Prostate gland (tissue), 2 donors: ENCODE measurements around the gene MDFIC.

Experiments
- CTCF ChIP-seq, 4 experiments: fragments of 200-600 bp in 2 of 4; fragments of 450-650 bp in 2 of 4; sonication (generic) in 2 of 4; IDR thresholded peaks; 1 replicate in 3 of 4; 2 replicates in 1 of 4; pipeline ENCODE4 v1.5.1; 2016 to 2019; ENCODE audit warnings: antibody characterized with exemption in 4 of 4, mild to moderate bottlenecking in 2 of 4, moderate library complexity in 2 of 4
- POLR2A ChIP-seq: fragments of 450-650 bp; IDR thresholded peaks from one replicate; pipeline ENCODE4 v1.6.1; 2016; ENCODE audit warnings: antibody characterized with exemption, mild to moderate bottlenecking

GRCh38 chr7:114919587-114919986 is 2.3 kb upstream of the MDFIC start:
- TF ChIP-seq CTCF (IDR thresholded peaks at IDR 0.05), result no peak
- TF ChIP-seq POLR2A, result no peak
